EL (cell line): Measurements from ENCODE around the gene AGPAT1.
A peak's percentile ranks its signal among the peaks of the same experiment; 100 is the strongest.

Experiments used
- DNase-seq: peaks from one replicate; pipeline ENCODE4 v3.0.0-alpha.2; 2016

The AGPAT1 gene

DNA sequence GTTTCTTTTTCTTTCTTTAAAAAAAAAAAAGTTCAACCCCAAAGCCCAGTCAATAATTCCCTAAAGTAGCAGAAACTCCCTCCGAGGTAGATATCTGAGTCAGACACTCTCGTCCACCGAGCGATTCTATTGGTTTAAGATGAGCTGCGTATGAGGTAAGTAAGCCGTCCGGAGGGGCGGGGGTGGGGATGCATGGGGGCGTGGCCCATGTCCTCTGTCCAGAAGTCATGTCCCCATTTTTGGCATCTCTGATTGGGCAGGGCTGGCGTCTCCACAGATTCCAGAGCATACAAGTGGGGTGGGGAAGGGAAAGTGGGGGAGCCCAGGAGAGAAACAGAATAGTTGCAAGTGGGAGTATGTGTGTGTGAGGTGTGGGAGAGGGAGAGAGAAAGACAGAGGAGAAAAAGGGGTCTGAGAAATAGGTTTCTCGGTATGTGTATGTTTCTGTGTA lies 9.8 kb upstream of the AGPAT1 start:
- peak; percentile 95 for DNase-seq

DNA sequence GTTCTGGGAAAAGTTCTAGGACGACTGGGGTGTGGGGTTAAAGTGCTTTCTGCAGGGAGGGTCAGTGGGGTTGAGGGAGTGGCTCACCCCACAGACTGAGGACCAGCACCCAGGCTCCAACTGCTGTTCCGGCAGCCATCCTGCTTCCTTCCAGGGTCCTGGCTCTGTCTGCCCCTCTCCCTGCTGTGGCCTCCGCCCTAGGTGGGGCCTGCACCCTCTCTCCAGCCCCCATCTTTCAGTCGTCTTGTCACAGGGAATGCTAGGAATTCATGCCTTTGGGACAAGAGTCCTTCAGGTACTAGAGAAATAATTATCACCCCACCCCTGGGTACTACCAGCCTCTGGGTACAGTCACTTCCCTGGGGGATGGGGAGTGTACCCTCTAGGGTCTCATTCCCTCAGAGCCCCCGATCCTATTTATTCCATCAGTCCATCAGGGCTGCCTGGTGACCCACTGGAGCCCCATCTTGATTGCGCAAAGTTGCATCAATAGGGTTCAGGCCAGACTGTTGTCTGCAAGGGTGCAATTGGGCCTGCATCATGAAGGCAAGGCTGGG lies 8.3 kb upstream of the AGPAT1 start, which contains the start of gene AGER:
AGER (minus strand) TSS at position 170 of the 557 bp plus-strand sequence; CDS start at position 139, 31 bp downstream.
- no peak for DNase-seq

DNA sequence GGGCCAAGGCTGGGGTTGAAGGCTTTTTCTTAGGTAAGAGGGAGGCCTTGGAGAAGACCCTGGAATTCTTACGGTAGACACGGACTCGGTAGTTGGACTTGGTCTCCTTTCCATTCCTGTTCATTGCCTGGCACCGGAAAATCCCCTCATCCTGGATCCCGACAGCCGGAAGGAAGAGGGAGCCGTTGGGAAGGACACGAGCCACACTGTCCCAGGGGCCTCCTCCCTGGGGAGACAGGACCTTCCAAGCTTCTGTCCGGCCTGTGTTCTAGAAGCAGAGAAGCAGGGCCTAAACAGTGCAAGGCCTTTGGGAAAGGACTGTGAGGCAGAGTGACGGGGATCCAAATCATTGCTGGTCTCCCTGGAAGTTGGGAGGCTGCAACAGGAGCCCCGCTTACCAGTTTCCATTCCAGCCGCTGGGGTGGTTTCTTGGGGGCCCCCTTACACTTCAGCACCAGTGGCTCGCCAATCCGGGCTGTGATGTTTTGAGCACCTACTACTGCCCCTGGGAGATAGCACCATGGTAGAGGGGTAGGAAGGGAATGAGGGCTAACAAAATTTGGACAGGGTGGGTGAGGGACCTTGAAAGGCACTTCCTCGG lies 7.7 kb upstream of the AGPAT1 start:
- DNase-seq = no peak

DNA sequence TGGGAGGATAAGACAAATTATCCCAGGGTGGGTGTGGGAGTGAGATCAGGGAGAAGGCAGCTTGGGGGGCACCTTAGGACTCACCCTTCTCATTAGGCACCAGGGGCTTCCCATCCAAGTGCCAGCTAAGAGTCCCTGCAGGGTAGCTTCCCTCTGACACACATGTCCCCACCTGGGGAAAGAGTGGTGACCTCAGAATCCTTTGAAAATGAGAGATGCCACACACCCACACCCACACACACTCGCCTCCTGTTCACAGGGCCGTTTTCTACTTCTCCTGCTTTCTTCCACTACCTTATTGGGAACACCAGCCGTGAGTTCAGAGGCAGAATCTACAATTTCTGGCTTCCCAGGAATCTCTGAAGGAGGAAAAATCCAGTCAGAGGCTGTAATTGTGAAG lies 7.1 kb upstream of the AGPAT1 start:
- no peak for DNase-seq

DNA sequence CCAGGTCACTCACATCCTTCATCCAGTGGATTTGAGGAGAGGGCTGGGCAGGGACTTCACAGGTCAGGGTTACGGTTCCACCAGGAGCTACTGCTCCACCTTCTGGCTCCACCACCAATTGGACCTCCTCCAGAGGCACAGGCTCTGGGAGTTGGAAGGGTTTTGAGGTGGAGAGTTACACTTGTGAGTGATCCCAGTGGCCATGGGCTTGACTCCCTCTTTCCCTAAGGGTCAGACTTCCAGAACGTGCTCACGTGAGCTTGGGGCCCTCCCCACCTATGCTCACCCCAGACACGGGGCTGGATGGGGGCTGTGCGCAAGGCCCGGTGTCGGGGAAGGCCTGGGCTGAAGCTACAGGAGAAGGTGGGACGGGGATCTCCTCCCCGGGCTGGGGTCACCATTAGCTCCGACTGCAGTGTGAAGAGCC lies 6.7 kb upstream of the AGPAT1 start:
- no peak for DNase-seq

DNA sequence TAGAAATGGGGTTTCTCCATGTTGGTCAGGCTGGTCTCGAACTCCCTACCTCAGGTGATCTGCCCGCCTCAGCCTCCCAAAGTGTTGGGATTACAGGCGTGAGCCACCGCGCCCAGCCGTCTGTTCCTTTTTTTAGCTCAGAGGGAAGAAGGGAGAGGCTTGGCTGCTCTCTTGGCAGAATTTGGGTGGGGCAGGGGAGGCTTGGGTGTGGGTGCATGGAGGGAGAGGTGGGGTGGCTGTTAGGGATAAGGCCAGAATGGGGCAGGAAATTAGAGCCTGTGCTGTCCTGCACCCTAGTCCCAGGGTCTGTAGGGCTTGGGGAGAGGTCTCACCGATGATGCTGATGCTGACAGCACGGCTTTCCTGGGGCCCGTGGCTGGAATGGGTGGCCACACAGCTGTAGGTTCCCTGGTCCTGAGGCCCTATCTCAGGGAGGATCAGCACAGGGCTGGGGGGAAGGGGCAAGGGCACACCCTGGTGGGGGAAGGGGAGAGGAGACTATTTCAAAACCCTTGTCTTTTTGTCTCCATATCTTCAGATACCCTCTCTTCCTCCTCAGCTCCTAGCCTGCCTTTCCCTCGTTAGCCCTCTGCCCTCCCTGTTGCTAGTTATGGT lies 6.1 kb upstream of the AGPAT1 start:
- no peak for DNase-seq

DNA sequence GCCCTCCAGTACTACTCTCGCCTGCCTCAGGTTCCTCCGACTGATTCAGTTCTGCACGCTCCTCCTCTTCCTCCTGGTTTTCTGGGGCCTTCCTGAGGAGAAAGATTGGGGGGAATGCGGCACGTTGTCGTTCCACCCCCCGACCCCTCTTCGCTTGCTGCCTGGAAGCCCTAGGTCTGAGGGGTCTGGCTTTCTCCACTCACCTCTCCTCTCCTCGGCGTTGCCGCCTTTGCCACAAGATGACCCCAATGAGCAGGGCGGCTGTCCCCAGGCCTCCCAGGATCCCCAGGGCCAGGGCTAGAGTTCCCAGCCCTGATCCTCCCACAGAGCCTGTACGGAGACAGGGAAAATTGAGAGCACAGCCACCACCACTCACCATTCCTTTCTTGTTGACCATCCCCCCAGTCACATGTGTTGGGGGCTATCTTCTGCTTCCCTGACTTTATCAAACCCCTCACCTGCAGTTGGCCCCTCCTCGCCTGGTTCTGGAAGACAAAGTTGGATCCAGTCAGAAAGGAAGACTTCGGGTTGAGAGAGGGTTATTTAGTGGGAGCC lies 5.3 kb upstream of the AGPAT1 start:
- DNase-seq = no peak

DNA sequence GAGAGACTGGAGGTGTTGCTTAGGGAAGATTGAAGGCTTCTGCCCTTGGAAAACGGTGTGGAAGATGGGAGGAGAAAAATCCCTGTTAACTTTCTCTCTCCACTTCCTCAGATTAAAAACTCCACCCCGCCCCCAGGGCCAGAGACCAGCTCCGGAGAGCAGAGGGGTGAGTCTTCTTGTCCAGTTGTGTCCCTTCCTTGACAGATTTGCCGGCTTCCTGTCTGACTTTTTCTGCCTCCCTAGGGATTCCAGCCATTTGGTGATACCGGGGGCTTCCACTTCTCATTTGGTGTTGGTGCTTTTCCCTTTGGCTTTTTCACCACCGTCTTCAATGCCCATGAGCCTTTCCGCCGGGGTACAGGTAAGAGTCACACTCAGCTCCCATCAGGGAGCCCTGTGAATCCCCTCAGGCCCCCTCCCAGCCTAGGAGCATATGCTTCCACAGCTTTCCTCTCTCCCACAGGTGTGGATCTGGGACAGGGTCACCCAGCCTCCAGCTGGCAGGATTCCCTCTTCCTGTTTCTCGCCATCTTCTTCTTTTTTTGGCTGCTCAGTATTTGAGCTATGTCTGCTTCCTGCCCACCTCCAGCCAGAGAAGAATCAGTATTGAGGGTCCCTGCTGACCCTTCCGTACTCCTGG lies 4.0 kb upstream of the AGPAT1 start:
- no peak for DNase-seq

DNA sequence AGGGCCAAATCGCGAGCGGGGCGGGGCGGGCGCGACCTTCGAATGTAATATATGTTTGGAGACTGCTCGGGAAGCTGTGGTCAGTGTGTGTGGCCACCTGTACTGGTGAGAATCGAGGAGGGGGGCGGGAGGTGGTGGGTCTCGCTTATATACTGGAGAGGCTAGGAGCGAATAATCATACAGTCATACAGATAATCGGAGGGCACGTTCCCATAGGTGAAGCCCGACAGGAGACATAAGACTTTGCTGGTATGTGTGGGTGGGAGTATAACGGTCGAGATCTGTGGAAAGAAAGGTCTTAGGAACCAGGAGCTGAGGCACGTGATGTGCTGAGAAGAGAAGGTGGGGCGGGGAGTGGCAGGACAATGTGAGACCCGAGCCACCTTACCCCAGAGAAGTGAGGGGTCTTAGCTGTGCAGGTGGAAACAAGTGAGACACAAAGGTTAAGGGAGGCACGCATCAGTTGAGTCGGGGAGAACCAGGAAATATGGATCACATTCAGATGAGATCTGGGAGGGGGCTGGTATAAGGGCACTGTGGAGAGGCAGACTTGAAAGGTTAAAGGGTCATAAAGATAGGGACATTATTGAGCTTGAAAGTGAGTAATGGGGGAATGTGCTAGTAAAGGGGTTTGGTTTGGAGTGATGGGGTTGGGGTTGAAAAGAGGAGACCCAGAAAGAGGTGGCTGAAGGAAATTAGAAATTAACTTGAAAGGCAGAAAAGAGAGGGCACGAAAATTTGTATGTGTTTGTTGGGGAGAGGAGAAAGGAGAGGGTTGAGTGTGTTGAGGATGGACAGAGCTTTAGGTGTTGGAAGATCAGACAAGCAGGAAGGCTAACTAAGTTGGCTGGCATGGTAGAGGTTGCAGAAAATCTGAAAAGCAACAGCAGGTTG lies 2.9 kb upstream of the AGPAT1 start:
- no peak for DNase-seq

DNA sequence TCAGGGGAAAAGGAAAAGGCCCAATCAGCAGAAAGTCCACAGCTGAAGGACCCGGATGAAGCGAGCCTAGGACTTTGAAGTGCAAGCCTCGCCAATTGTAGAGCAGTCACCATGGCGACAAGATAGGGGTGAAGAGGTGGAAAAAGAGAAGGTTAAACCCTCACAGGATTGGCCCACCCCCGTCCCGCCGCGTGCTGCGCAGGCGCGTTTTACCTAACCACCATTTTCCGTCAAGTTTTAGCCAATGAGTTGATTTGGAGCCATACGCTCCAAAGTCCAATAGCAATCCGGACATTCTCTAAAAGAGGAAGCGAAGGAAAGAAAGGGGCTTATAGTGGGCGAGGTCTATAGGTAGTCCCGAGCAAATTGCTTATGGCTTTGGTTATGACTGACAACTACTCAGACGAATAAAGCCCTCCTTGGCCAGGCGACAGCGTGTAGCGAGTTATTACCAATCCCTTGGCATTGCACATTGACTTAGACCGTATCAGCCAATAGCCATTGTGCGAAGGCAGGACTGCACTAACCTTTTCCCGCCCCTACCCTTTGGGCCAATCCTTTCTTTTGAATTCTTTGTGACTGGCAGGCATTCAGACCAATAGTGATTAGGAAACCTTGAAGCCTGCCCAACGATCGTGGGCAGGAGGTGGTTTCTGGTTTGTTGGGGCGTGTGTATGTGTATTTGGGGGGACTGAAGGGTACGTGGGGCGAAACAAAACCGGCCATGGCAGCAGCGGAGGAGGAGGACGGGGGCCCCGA lies 2.1 kb upstream of the AGPAT1 start, which contains the start of gene RNF5:
RNF5 (plus strand) TSS at position 618 of the 759 bp plus-strand sequence; CDS start at position 725, 107 bp downstream.
- DNase-seq = peak; percentile 100

DNA sequence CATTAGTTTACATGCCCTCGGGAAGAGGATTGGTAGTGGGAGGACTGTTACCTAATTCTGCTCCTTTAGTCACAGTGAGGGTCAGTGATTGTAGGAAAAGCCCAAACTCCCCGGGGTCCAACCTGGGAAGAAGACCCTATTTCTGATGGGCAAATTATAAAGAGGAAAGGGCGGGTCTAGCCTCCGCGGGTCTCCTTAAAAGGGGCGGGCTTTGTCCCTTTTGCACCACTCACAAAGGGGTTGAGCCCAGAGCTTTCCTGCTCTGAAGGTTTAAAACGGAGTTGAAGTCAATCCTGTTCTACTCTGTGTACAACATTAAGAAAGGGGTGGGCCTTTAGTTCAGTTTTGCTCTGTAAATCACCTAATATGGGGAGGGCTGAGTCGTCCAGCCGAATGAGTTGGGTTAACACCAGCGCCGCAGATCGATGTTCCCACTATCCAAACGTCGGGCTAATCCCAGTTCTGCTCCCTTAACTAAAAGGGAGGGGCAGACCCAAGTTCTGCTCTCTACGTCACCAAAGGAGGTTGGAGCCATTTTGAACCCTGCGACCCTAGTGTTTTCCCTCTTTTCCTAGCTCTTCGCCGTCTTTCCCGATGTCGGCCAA lies 1.4 kb upstream of the AGPAT1 start:
- no peak for DNase-seq

DNA sequence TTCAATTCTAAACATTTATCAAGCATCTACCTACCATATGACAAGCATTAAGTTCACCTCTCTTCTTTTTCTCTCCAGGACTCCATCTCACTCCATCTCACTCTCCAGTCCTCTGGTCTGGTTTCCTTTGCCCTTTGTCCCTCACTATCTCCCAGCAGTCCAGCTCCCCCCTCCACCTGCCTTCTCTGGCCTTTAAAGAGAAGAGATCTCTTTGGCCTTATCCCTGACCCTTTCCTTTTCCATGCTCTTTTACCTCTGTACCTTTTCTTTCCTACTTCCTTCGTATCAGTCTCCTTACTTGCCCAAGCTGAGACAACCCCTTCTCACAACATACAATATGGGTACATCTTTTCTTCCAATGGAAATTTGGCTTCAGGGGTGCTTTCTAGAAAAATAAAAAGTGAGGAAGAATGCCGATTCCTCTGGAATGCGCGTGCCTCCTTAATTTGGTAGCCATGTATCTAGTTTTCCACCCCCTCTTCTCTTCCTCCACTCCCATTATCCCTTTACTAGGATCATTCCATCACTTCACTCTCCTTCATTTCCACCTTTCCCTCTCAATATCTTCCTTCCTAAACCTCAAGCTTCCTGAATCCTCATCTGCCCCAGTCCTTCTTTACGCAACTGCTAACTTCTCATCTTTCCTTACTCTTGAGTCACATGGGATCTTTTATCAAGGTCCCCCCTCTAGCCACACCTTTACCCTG lies 745 bp upstream of the AGPAT1 start:
- no peak for DNase-seq

DNA sequence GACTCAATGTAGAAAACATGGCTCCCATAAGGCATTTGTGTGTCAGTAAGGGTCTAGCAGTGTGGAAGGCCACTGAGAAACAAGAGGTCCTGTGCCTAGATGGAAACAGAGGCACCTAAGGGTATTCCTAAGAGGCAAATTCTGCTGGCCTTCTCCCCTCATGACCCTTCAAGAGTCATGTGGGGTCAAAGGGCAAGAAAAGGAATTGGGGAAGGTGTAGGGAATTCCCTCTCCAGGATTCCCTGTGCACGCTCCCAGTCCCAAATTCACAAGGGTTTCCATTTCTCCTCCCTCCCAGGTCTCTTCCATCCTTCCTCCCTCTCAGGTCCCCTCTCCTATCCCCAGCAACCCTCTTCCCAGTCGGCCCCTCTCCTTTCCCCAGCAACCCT lies 568 bp downstream of the AGPAT1 start:
- no peak for DNase-seq

DNA sequence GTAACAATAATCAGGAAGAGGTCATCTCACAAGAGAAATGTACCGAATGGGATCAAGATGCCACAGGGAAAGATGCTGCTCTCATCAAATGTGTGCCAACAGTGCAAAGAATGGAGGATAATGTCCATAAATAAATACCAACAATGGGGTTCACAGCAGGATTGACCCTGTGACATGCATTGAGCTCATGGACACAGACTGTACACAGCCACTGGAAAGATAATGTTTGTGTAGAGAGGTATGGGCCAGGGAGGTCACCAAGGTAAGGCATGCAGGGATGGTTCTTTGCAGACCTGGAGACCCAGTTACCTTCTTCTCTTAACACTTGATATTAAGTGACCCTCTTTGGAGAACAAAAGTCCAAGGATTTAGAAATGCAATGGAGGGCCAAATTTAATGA lies 1.5 kb downstream of the AGPAT1 start:
- no peak for DNase-seq

DNA sequence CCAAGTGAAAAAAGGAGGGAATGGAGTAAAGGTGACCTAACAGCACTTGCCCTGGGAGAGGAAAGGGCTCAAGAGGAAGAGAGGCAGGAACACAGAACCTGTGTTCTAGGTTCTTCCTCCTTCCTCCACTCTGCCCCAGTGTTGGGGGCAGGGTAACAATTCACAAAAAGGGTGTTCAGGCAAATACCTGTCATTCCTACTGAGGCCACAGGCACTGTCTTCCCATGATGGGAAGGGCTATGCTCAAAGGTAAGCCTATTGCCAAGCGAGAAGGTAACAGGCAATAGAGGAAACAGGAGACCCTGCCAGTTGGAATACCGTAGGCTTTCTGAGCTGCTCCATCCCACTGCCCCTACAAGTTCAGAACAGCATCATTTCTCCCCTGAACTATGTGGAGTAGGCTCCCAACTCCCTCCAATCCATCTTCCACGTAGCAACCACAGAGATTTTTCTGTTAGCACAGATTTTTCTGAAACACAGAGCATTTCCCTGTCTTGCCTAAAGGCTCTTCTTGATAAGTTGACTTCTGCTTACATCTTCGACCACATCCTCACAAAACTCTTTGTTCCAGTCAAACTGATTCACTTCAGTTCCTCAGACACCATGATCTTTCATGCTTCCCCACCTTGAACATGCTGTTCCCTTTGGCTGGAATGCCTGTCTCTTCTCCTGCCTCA lies 2.7 kb downstream of the AGPAT1 start:
- DNase-seq = no peak

DNA sequence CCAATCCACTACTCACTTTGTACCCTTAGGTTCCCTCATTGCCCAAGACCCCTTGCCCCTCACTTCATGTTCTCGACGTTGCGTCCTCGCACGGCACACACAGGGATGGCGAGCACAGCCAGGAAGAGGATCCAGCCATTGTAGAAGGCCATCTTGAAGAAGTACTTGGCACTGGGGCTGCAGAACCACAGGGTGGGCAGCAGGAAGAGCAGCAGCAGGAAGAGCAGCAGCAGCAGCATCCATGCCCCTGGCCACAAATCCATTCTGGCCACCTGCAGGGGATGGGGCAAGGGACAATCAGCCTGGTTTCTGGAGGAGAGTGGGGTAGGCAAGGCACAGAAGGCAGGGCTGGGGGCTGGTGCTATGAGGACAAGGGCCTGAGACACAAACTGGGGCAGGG lies 4.7 kb downstream of the AGPAT1 start:
- no peak for DNase-seq

DNA sequence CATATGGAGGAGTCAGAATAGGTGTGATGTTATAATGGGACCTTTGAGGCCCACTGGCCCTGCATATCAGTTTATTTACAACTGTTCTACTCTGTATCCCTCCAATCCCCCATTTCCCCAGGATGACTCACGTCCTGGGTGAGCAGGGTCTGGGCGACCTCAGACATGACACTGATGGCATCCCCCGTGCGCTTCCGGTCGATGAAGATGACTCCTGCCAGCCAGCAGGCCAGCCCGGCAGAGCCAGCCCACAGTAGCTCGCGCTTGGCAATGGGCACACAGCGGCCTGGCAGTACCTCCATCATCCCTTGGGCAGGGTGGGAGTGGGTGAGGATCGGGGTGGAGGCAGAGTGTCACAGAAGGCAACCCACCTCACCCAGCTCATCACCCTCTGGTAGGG lies 5.6 kb downstream of the AGPAT1 start:
- DNase-seq = peak; percentile 59

DNA sequence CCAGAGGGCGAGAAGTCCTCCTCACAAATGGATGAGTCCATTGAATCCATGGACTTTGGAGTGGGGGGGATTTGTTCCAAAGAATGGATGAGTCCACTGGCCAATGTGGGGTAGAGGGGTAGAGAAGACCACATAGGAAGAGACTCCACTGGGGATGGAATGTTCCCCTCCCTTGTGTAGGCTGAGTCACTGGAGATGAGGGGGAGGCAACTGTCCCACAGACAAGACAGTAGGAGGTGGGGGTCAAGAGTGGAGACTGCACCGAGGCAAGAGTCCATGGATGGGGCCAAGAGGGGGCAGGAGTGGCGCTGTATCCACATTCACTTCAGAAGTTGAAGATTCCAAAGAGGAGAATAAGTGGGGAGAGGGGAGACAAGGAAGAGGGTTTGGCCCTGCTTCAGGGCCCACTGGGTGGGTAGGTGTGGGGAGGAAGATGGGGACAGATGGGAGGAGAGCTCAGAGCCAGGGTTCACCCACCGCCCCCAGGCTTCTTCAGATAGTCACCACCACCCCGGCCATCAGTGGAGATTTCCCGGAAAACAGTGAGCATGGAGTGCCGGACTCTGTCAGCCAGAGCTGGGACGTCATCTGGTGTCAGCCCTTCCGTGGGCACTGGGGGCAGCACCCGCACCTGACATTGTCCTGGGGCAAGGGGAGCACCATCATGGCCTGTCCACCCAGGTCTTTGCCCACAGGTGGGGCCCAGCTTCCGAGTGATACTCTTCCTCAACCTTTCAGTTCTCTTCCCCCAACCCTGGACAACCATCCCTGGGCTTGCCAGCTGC lies 6.9 kb downstream of the AGPAT1 start:
- DNase-seq = peak; percentile 42

DNA sequence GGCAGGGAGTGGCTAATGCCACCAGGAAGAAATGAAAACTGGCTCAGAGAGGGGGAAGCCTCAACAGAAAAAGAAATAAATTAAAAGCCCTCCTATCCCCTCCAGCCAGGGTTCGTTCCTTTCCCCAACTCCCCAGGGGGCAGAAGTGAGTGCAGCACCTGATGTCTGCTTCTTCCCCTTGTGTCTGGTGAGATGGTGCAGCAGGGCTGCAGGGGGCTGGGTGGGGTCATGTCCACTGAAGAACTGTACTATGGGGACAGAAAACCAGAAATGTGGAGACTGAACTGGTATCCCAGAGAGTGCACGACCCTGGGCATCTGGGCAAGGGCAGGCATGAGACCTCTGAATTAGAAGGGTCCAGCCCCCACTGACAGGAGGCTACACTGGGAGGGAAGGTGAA lies 7.5 kb downstream of the AGPAT1 start:
- DNase-seq = no peak
